ENCODE results near the gene CITED4. TPM values are rescaled to one million over a fixed set of nuclear protein-coding genes. Genes with fewer than 3 reads are reported as not detected.

The CITED4 gene
- total and polyA plus RNA-seq, 10 of the 15 experiments (the other 5 are each of a cell fraction or from before 2014, with no cell fraction given), result 0.13 to 0.64 (median 0.26) TPM; not detected in 6

GRCh38 chr1:40838045-40838979 is 23.9 kb downstream of the CITED4 start:
- no peak overlapping the region for H2AFZ ChIP-seq (ENCODE audit: control insufficient read depth, low read depth, low read length)
- FAIRE-seq (no peak), DNase-seq (ENCODE audit: low read depth, low spot score) (no peak), ATAC-seq (no peak)
- ChIA-PET RAD21 (ENCODE audit: unreplicated experiment) (no interaction called here), CTCF (interaction anchor here (1.7 kb wide), 1 partner anchor 11 kb away, joined by 6 read pairs; no protein-coding TSS in a partner anchor), SMC1A (ENCODE audit: uncharacterized antibody, unreplicated experiment) (no interaction called here), POLR2A (interaction anchor here (0.7 kb wide), 1 partner anchor 74 kb away, joined by 6 read pairs; no protein-coding TSS in a partner anchor)
- H3K4me2 ChIP-seq (ENCODE audit: control insufficient read depth, insufficient read depth), result no peak overlapping the region
- H3K9ac ChIP-seq (ENCODE audit: control insufficient read depth, insufficient read depth, low read length), result no peak overlapping the region
- no peaks in the 10 kb centered on the region; the same call in 2 of the 3 replicates for H3K9me3 ChIP-seq (replicated peaks; ENCODE audit: control insufficient read depth, insufficient read depth, low read length)
- 0 out of 2 replicates have a peak, but pooled peaks cover 4% of the 10 kb centered on the region for H3K4me1 ChIP-seq (ENCODE audit: control insufficient read depth, insufficient read depth, low read length)
- no TSS peak for BruUV-seq (replicated peaks)
- intact Hi-C loops (cut with micrococcal nuclease; ENCODE audit: unreplicated experiment) (no loop called here), in situ Hi-C loops (cut with MboI) (no loop called here)
- H3K36me3 ChIP-seq (ENCODE audit: control insufficient read depth in 2 of 2, insufficient read depth in 2 of 2, low read length in 1 of 2), result no peaks in the 10 kb centered on the region
- H3K27me3 ChIP-seq (replicated peaks in 1 of 2; ENCODE audit: control insufficient read depth in 2 of 2, insufficient read depth in 2 of 2, low read length in 1 of 2), result no peaks in the 10 kb centered on the region
- no peaks in the 10 kb centered on the region for H4K20me1 ChIP-seq (ENCODE audit: control insufficient read depth, insufficient read depth)
- TF ChIP-seq SMARCA5 (IDR thresholded peaks at IDR 0.05), result no peak
- no peaks in the 10 kb centered on the region for H3K79me2 ChIP-seq (ENCODE audit: control insufficient read depth, insufficient read depth, low read length)
- WGBS (ENCODE audit: insufficient coverage, insufficient replicate concordance, low lambda C conversion rate, missing lambda C conversion rate), result 90% methylated on average over 53 of the region's 60 CpGs
- no peak overlapping the region for H3K4me3 ChIP-seq
- H3K27ac ChIP-seq (ENCODE audit: control insufficient read depth, insufficient read depth), result no peak overlapping the region

DNA sequence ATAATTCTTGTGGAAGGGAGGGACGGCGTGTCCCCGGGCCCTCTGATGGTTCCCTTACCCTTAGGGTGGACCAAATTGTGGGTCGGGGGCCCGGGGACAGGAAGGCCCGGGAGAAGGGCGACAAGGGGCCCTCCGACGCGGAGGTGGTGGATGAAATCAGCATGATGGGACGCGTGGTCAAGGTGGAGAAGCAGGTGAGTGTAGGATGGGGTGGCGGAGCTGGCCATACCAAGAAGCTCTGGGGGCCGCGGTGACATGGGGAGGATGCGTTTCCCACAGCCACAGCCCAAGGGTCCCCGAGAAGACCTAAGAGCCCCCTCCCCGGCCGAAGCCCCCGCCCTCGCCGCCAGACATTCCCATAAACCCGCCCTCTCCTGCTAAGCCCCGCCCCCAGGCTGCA is 24.6 kb downstream of the CITED4 start:
- ATAC-seq (no peak), FAIRE-seq (no peak), DNase-seq (ENCODE audit: low read depth, low spot score) (no peak)
- Histone ChIP-seq H3K9me3 (replicated peaks; ENCODE audit: control insufficient read depth, insufficient read depth, low read length) (no peaks in the 10 kb centered on the region), H2AFZ (ENCODE audit: control insufficient read depth, low read depth, low read length) (no peak overlapping the region), H3K79me2 (ENCODE audit: control insufficient read depth, insufficient read depth, low read length) (no peaks in the 10 kb centered on the region), H3K27me3 (replicated peaks in 1 of 2; ENCODE audit: control insufficient read depth in 2 of 2, insufficient read depth in 2 of 2, low read length in 1 of 2) (no peaks in the 10 kb centered on the region), H4K20me1 (ENCODE audit: control insufficient read depth, insufficient read depth) (no peaks in the 10 kb centered on the region), H3K27ac (ENCODE audit: control insufficient read depth, insufficient read depth) (no peak overlapping the region), H3K4me1 (ENCODE audit: control insufficient read depth, insufficient read depth, low read length) (0 out of 2 replicates have a peak, but pooled peaks cover 4% of the 10 kb centered on the region), H3K4me3 (no peak overlapping the region), H3K9ac (ENCODE audit: control insufficient read depth, insufficient read depth, low read length) (no peak overlapping the region), H3K4me2 (ENCODE audit: control insufficient read depth, insufficient read depth) (no peak overlapping the region), H3K36me3 (ENCODE audit: control insufficient read depth in 2 of 2, insufficient read depth in 2 of 2, low read length in 1 of 2) (no peaks in the 10 kb centered on the region)
- POLR2A ChIA-PET, result interaction anchor here (0.7 kb wide), 1 partner anchor 73 kb away, joined by 6 read pairs; no protein-coding TSS in a partner anchor
- no TSS peak for BruUV-seq (replicated peaks)
- CTCF ChIA-PET, result interaction anchor here (1.1 to 1.2 kb wide), 2 partner anchors 12 to 63 kb away, joined by 3 to 4 read pairs; no protein-coding TSS in a partner anchor
- no peak for TF ChIP-seq ZNF207 (IDR thresholded peaks at IDR 0.05; ENCODE audit: borderline replicate concordance)
- TF ChIP-seq LARP7 (IDR thresholded peaks at IDR 0.05), result no peak
- no peak for TF ChIP-seq FOXM1 (IDR thresholded peaks at IDR 0.05; ENCODE audit: low read depth, low read length)
- TF ChIP-seq YY1 (IDR thresholded peaks at IDR 0.05; ENCODE audit: low read depth, low read length), result no peak
- no peak for TF ChIP-seq SMAD5 (IDR thresholded peaks at IDR 0.05; ENCODE audit: low read depth)
- TF ChIP-seq PKNOX1 (IDR thresholded peaks at IDR 0.05), result no peak
- no peak for TF ChIP-seq SIN3A (IDR thresholded peaks at IDR 0.05; ENCODE audit: low read depth, low read length)
- no peak for TF ChIP-seq SMC3 (IDR thresholded peaks at IDR 0.05; ENCODE audit: borderline replicate concordance, low read length)
- SMC1A ChIA-PET (ENCODE audit: uncharacterized antibody, unreplicated experiment), result interaction anchor here (0.6 kb wide), 1 partner anchor 168 kb away, joined by 4 read pairs; no protein-coding TSS in a partner anchor
- 82% methylated on average over 17 of the region's 24 CpGs for WGBS (ENCODE audit: insufficient coverage, insufficient replicate concordance, low lambda C conversion rate, missing lambda C conversion rate)
- in situ Hi-C loops (cut with MboI), result no loop called here
- intact Hi-C loops (cut with micrococcal nuclease; ENCODE audit: unreplicated experiment), result no loop called here
- RAD21 ChIA-PET (ENCODE audit: unreplicated experiment), result no interaction called here

Data from GM12878 (cell line).